Right kidney (tissue), 1 donor: ENCODE measurements around the gene L3MBTL2.

Experiments
- DNase-seq: peaks from one replicate; pipeline ENCODE4 v3.0.0-alpha.2; 2016

Gene L3MBTL2

GRCh38 chr22:41273128-41273527 lies 68.0 kb downstream of the L3MBTL2 start:
- no peak for DNase-seq

DNA sequence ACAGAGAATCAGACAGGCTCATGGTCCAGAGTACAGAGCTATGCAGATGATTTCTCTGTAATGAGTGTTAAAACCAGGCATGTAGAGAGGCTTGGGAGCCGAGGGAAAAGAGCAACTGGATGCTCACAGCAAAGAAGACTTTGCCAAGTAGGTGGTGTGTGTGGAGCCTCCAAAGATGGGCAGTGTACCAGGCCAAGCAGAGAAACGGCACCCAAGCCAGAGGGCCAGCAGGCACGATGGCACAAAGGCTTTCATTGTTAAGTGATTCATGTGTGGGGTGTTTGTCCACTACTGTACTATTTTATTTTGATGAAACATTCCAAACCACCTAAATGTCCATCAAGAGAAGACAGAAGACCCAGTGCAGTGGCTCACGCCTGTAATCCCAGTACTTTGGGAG lies 69.7 kb downstream of the L3MBTL2 start:
- DNase-seq: no peak

DNA sequence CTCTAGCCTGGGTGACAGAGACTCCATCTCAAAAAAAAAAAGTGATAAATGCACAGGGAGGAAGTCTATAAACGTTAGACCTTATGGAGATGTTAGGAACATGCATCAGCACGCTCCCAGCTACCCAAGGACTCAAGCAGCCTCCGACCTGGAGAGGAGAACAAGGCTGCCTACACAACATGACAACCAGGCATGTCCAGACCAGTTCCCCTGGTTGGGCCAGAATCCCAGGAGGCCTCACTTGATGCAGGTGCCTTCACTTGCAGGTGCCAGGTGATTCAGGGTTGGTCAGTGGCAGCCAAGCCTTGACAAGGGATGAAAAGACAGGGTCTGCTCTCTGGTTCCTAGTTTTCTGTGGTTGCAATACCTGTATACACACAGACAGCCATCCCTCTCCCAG lies 75.0 kb downstream of the L3MBTL2 start:
- no peak for DNase-seq

DNA sequence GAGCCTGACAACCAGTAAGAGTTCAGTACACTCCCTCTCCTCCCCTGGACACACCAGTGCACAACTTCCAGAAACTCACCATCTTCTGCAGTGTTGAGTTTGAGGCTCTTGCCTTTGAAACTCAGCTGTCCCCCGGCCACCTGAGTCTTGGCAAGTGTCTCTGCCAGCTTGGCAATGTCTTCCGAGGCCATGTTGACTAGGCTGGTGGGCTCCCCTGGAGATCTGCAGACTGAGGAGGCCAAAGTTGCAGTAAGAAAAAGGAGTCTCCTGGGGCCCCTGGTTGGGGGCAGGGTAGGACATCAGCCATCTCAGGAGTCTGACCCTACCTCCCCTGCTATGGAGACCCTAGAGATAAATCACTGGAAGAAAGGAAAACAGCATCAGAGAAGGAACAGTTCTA lies 75.7 kb downstream of the L3MBTL2 start:
- no peak for DNase-seq
